HEK293 (cell line): ENCODE data around the gene PRKRA.
A peak's percentile ranks its signal among the peaks of the same experiment; 100 is the strongest.

Source experiments
- HIC1 ChIP-seq: fragments of 450-650 bp; formaldehyde crosslinking; IDR thresholded peaks from 2 replicates; pipeline ENCODE4 v1.5.1; 2016; ENCODE audit warnings: missing biosample characterization, missing genetic modification characterization
- HOXA7 ChIP-seq: sonication (generic); formaldehyde crosslinking; IDR thresholded peaks from 2 replicates; pipeline ENCODE4 v1.8.1; 2022; ENCODE audit warnings: missing genetic modification reagents, borderline replicate concordance
- OVOL3 ChIP-seq: fragments of 450-650 bp; formaldehyde crosslinking; IDR thresholded peaks from 2 replicates; pipeline ENCODE4 v1.5.1; 2016; ENCODE audit warnings: missing biosample characterization, missing genetic modification characterization
- PRDM2 ChIP-seq: fragments of 450-650 bp; formaldehyde crosslinking; IDR thresholded peaks from 2 replicates; pipeline ENCODE4 v1.5.1; 2016; ENCODE audit warnings: missing biosample characterization, missing genetic modification characterization, borderline replicate concordance
- REPIN1 ChIP-seq: fragments of 450-650 bp; formaldehyde crosslinking; IDR thresholded peaks from 2 replicates; pipeline ENCODE4 v1.5.1; 2017; ENCODE audit warnings: missing biosample characterization, missing genetic modification characterization, low read depth
- ZBTB26 ChIP-seq: fragments of 450-650 bp; formaldehyde crosslinking; optimal IDR thresholded peaks from 2 replicates; pipeline ENCODE3; 2016; ENCODE audit warnings: missing biosample characterization, mild to moderate bottlenecking, missing genetic modification characterization
- ZFHX2 ChIP-seq: fragments of 450-650 bp; formaldehyde crosslinking; conservative IDR thresholded peaks from 2 replicates; pipeline ENCODE4 v1.5.1; 2016; ENCODE audit warnings: missing biosample characterization, missing genetic modification characterization
- ZFP37 ChIP-seq: fragments of 450-650 bp; formaldehyde crosslinking; IDR thresholded peaks from 2 replicates; pipeline ENCODE4 v1.5.1; 2016; ENCODE audit warnings: missing biosample characterization, missing genetic modification characterization
- ZFP69B ChIP-seq: fragments of 450-650 bp; formaldehyde crosslinking; IDR thresholded peaks from 2 replicates; pipeline ENCODE4 v1.5.1; 2016; ENCODE audit warnings: missing biosample characterization, missing genetic modification characterization
- ZNF121 ChIP-seq: fragments of 450-650 bp; formaldehyde crosslinking; IDR thresholded peaks from 2 replicates; pipeline ENCODE4 v1.5.1; 2016; ENCODE audit warnings: missing biosample characterization, missing genetic modification characterization
- ZNF146 ChIP-seq: fragments of 450-650 bp; formaldehyde crosslinking; IDR thresholded peaks from 2 replicates; pipeline ENCODE4 v1.5.1; 2016; ENCODE audit warnings: missing biosample characterization, missing genetic modification characterization
- ZNF174 ChIP-seq: fragments of 450-650 bp; formaldehyde crosslinking; IDR thresholded peaks from 2 replicates; pipeline ENCODE4 v1.5.0; 2017; ENCODE audit warnings: missing biosample characterization, mild to moderate bottlenecking, missing genetic modification characterization
- ZNF2 ChIP-seq: fragments of 450-650 bp; formaldehyde crosslinking; IDR thresholded peaks from 2 replicates; pipeline ENCODE4 v1.5.1; 2016; ENCODE audit warnings: missing biosample characterization, missing genetic modification characterization
- ZNF24 ChIP-seq: fragments of 450-650 bp; formaldehyde crosslinking; IDR thresholded peaks from 2 replicates; pipeline ENCODE4 v1.5.1; 2016; ENCODE audit warnings: missing biosample characterization, missing genetic modification characterization
- ZNF37A ChIP-seq: fragments of 450-650 bp; IDR thresholded peaks from 2 replicates; pipeline ENCODE4 v1.5.1; 2018; ENCODE audit warnings: missing biosample characterization, missing genetic modification characterization
- ZNF416 ChIP-seq: fragments of 450-650 bp; formaldehyde crosslinking; IDR thresholded peaks from 2 replicates; pipeline ENCODE4 v1.5.1; 2016; ENCODE audit warnings: missing biosample characterization, missing genetic modification characterization
- ZNF433 ChIP-seq: fragments of 450-650 bp; formaldehyde crosslinking; IDR thresholded peaks from 2 replicates; pipeline ENCODE4 v1.5.1; 2016; ENCODE audit warnings: missing biosample characterization, missing genetic modification characterization, low read depth
- ZNF449 ChIP-seq: fragments of 450-650 bp; formaldehyde crosslinking; IDR thresholded peaks from 2 replicates; pipeline ENCODE4 v1.5.1; 2017; ENCODE audit warnings: missing biosample characterization, mild to moderate bottlenecking, missing genetic modification characterization, moderate library complexity
- ZNF544 ChIP-seq: fragments of 450-650 bp; formaldehyde crosslinking; IDR thresholded peaks from 2 replicates; pipeline ENCODE4 v1.5.0; 2017; ENCODE audit warnings: missing biosample characterization, missing genetic modification characterization
- ZNF623 ChIP-seq: fragments of 450-650 bp; formaldehyde crosslinking; IDR thresholded peaks from 2 replicates; pipeline ENCODE4 v1.5.1; 2016; ENCODE audit warnings: missing biosample characterization, missing genetic modification characterization
- ZNF654 ChIP-seq: fragments of 450-650 bp; formaldehyde crosslinking; IDR thresholded peaks from 2 replicates; pipeline ENCODE4 v1.5.1; 2016; ENCODE audit warnings: low read depth, missing biosample characterization, missing genetic modification characterization
- ZNF704 ChIP-seq: fragments of 450-650 bp; formaldehyde crosslinking; IDR thresholded peaks from 2 replicates; pipeline ENCODE4 v1.5.1; 2016; ENCODE audit warnings: missing biosample characterization, missing genetic modification characterization
- ZNF777 ChIP-seq: fragments of 450-650 bp; formaldehyde crosslinking; IDR thresholded peaks from 2 replicates; pipeline ENCODE4 v1.5.1; 2017; ENCODE audit warnings: missing biosample characterization, missing genetic modification characterization, borderline replicate concordance
- ZNF791 ChIP-seq: fragments of 450-650 bp; formaldehyde crosslinking; IDR thresholded peaks from 2 replicates; pipeline ENCODE4 v1.5.1; 2016; ENCODE audit warnings: missing biosample characterization, missing genetic modification characterization
- ZNF792 ChIP-seq: fragments of 450-650 bp; formaldehyde crosslinking; IDR thresholded peaks from 2 replicates; pipeline ENCODE4 v1.5.1; 2016; ENCODE audit warnings: missing biosample characterization, missing genetic modification characterization
- ZNF830 ChIP-seq: fragments of 450-650 bp; IDR thresholded peaks from 2 replicates; pipeline ENCODE4 v1.5.0; 2018; ENCODE audit warnings: missing biosample characterization, missing genetic modification characterization, low read depth, mild to moderate bottlenecking, moderate library complexity
- TF ChIP-seq, protein P1 (sequence below): fragments of 450-650 bp; formaldehyde crosslinking; IDR thresholded peaks from 2 replicates; pipeline ENCODE4 v1.5.1; 2016; ENCODE audit warnings: missing biosample characterization, missing genetic modification characterization

Gene PRKRA

DNA sequence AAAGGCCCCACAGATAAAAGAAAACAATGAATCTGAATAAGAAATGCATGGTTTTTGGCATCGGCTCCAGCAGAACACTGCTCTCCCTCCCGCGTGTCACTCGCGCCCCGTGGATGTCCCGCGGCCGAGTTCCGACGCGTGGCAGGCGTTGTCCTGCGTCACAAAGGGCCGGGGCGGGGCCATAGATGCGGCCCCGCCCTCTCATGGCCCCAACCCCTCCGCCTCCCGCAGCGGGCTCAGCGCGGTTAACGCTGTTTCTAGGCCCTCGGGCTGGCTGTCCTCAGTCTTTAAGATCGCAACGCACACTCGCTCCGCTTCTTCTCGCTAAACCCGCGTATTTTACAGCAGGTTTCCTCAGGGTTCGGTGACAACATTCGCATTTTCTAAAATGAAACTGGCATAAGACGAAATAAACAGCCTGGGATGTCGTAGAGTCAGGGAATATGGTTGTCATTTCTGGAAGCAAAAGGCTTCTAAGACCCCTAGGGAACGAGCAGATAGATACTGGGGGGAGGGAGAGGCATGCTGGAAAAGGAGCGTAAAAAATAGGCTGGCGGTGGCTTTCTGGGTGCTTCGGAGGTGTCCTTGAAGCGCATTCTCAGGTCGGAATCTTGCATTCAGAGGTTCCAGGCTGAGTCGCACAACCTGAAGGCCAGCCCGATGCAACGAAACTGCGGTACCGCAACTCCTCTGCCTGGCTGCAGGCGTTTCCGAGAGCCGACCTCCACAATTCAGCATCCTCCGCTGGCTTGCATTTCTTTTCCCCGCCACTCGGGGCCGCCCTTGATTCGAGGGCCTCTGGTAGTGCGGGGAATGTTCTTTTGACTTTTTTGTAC is 27.7 kb upstream of the PRKRA start, which contains the start of gene FKBP7 (continued):
- peak; percentile 50 for TF ChIP-seq ZBTB26 (tag by site-specific recombination)
- TF ChIP-seq HOXA7: no peak
- no peak for TF ChIP-seq REPIN1 (tag by site-specific recombination)
- no peak for TF ChIP-seq ZNF433 (tag by site-specific recombination)
- no peak for TF ChIP-seq HIC1
- TF ChIP-seq ZNF830 (tag by site-specific recombination): no peak
- no peak for TF ChIP-seq ZNF174 (tag by site-specific recombination)
- TF ChIP-seq ZNF654 (tag by site-specific recombination): peak; percentile 66
- TF ChIP-seq ZFP37: peak; percentile 50; the same call in 1 of the 2 replicates
- TF ChIP-seq ZNF24 (tag by site-specific recombination): no peak
- peak; percentile 45; the same call in 1 of the 2 replicates for TF ChIP-seq ZNF2 (tag by site-specific recombination)
- no peak for TF ChIP-seq OVOL3 (tag by site-specific recombination)
- TF ChIP-seq ZNF704: no peak
- no peak for TF ChIP-seq ZNF449 (tag by site-specific recombination)
- TF ChIP-seq PRDM2 (tag by site-specific recombination): no peak
- TF ChIP-seq, protein P1, sequence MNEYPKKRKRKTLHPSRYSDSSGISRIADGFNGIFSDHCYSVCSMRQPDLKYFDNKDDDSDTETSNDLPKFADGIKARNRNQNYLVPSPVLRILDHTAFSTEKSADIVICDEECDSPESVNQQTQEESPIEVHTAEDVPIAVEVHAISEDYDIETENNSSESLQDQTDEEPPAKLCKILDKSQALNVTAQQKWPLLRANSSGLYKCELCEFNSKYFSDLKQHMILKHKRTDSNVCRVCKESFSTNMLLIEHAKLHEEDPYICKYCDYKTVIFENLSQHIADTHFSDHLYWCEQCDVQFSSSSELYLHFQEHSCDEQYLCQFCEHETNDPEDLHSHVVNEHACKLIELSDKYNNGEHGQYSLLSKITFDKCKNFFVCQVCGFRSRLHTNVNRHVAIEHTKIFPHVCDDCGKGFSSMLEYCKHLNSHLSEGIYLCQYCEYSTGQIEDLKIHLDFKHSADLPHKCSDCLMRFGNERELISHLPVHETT (tag by site-specific recombination): no peak
- TF ChIP-seq ZNF146 (tag by site-specific recombination): peak; percentile 73; the same call in 1 of the 2 replicates
- no peak for TF ChIP-seq ZFP69B (tag by site-specific recombination)
- TF ChIP-seq ZNF792 (tag by site-specific recombination): no peak
- no peak for TF ChIP-seq ZNF37A
- no peak for TF ChIP-seq ZNF544 (tag by site-specific recombination)
- TF ChIP-seq ZNF777 (tag by site-specific recombination): no peak
- TF ChIP-seq ZFHX2: no peak
- no peak for TF ChIP-seq ZNF121 (tag by site-specific recombination)
- no peak for TF ChIP-seq ZNF623 (tag by site-specific recombination)
- TF ChIP-seq ZNF791 (tag by site-specific recombination): no peak
- no peak for TF ChIP-seq ZNF416 (tag by site-specific recombination)
